ENCODE measurements around the gene TRUB2.

TRUB2 gene

DNA sequence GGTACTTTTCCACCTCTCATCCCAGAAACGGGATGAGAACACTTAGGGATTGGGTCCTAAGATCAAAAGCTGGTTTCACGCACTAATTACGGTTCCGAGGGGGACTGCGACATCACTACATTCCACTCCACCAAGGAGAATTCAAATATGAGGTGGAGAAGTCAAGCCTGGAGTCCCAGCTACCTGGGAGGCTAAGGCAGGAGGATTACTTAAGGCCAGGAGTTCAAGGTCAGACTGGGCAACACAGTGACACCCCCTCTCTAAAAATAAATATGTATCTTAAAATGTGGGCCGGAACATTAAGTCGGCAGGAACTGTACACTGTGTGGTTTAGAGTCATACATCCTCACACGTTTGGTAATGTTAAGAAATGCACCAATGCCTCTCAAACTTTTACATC lies 48.0 kb downstream of the TRUB2 start:
- no peak for DNase-seq (ENCODE audit: low read depth in 1 of 2, low spot score in 1 of 2)

DNA sequence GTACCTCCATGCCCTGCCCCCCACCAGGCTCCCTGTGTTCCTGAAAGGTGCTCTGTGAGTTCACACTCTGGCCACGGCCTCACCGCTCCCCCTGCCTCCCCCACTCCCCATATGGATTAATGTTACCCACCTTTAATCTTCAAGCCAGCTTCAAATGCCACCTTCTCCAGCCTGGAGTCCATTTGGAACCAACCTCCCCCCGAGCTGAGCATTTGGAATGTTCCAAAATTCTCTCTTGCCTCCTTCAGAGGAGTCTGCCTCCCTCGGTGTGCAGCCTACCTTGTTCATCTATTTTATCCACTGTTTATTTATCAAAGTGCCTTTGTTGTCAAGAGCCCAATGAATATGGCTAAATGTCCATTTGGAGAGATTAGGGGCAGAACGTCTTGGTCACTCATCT lies 50.7 kb downstream of the TRUB2 start:
- DNase-seq (ENCODE audit: low read depth in 1 of 2, low spot score in 1 of 2): no peak

DNA sequence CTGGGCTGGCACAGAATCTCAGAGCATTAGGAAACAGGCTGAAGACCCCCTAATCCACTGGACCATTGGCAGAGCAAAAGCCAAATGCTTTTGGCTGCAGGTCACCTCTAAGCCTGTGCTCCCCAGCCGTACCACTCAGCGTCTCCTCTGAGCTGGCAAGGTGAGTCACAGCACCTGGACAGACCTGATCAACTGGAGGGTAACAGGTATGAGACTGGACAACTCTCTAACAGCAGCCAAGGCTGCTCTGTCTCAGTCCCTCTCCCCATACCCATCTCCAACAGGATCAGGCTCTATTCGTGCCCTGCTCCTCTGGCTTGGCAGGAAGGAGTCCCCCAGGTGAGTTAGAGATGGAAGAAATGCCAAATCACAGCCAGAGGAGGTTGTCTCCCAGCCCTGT lies 51.1 kb downstream of the TRUB2 start:
- DNase-seq (ENCODE audit: low read depth in 1 of 2, low spot score in 1 of 2): no peak

DNA sequence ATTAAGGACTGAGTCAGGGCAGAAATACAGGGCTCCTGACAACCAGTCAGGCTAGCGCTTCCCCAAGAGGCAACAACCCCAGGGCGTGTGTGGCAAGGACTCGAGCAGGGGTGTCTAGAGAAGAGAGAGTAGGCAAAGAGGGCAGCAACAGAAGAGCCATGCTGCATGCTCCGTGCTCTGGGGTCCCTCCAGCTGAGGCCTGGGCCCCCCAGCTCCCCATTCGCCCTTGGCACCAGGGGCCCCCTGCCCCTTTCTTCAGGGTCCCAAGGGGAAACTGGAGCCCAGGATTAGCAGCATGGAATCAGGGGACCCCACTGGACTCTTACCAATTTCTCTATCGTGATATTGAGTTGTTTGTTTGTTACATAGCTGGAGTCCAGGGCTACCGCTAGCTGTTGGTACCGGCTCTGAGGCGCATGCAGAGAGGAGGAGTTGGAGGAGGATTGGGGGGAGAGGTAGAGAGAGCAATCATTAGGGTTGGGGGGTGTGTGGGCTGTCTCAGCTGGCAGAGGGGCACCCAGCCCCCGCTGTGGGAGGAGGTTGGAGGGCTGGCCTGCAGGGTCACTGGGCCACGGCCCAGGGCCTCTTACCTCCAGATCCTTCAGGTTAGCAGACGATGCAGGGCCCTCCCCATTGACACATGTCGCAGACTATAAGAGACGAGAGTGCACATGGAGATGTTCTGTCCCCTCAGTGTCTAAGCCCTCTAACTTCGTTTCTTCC lies 55.2 kb downstream of the TRUB2 start:
- DNase-seq (ENCODE audit: low read depth in 1 of 2, low spot score in 1 of 2): no peak

DNA sequence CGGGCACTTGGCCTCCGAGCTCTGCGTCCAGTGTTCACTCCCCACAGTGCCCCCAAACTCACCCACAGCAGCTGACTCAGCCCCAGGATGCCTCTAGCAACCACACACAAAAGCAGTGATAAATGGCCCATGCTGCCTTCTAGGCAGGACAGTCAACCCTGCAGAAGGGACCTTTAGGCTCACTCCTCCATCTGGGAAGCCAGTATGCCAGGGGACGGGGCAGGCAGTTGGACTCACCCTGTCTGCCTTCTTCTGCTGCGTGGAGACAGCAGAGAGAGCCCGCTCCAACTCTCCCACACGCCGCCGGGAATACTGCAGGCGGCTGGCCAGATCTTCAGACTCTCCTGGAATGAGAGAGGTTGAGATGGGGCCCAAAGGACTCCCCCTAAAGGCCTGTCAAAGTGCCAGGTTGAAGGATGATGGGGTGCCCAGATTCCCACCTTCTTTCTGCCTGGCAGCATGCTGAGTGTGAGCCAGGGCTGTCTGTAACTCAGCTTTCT lies 56.8 kb downstream of the TRUB2 start:
- no peak for DNase-seq (ENCODE audit: low read depth in 1 of 2, low spot score in 1 of 2)

DNA sequence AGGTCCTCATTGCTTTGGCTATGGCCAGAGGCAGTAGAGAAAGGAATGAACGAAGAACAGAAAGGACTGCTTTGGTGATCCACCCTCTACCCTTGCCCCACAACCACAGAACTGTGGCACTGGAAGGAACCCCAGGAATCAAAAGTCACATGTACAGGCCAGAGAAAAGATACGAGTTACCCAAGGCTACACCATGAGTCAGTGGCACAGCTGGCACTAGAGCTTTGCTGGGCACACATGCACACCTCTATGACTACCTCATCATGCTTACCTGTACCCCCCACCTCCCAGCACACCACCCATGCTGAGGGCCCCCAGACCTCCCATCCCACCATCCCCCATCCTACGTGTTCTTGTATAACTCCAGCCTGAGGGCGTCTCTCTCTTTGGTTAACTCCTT lies 59.6 kb downstream of the TRUB2 start:
- no peak for DNase-seq (ENCODE audit: low read depth in 1 of 2, low spot score in 1 of 2)

DNA sequence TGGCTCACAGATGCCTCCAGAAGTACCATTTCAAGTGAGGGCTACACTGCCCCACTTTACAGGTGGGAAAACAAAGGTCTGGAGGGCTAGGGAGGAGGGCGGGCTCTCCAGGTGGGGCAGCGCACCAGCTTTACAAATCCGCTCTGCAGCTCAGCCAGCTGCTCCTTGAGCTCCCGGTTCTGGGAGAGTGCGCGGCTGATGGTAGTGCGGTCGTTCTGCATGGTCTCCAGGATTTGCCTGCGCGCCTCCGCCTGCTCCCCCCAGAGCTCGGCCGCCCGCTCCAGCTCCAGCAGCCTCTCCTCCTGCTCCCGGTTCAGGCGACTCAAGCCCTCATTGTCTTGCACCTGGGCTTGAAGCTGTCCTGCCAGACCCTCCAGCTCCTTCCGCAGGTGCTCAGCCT lies 61.9 kb downstream of the TRUB2 start:
- DNase-seq (ENCODE audit: low read depth in 1 of 2, low spot score in 1 of 2): no peak

DNA sequence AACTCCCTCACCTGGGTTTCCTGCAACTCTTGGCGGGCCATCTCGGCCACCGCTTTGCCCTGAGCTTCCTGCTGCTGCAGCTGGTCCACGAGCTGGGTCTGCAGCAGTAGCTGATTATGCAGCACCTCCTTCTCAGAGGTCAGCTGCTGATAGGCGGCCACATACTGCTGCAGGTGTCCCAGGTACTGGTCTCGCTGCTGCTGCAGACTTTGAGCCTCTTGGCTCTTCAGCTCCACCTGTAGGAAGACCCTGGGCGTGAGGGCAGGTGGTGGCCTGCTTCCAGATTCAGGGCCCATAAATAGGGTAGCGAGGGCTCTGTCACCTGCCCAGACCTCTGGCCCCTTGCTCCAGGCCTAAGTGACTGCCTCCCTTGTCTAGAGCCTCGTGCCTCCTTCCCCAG lies 63.1 kb downstream of the TRUB2 start:
- DNase-seq (ENCODE audit: low read depth in 1 of 2, low spot score in 1 of 2): no peak

DNA sequence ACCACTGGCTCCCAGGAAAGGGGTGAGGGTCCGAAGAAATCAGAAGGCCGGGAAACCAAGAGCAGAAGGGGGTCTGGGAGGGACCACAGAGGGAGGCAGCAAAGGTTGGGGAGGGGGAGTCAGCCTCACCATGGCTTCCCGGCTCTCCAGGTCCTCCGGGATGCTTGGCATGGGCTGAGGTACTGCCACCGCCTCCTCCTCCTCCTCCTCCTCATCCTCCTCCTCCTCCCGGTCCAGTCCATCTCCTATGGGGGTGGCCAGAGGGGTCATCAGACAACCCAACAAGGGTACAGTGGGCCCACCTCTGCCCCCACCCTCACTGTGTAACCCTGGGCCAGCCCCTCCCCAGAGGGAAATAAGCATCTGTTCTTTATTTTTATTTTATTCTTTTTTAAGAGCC lies 63.9 kb downstream of the TRUB2 start:
- no peak for DNase-seq (ENCODE audit: low read depth in 1 of 2, low spot score in 1 of 2)

DNA sequence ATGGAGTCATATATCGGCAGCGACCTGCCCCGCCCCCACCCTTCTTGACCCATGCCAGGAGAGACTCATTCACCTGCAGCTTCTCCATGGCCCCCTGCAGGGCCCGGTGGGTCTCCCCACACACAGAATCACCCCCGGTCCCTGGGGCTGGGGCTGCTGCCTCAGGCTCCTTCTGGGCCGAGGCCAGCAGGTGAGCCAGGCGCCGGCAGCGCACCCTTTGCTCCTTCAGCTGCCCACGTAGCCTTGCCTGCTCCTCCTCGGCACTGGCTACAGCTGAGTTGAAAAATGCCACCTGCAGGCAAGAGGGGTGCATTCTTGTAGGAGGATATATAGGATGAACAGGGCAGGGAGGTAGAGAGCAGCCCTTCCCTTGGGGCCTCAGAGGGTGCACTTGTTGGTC lies 64.3 kb downstream of the TRUB2 start:
- no peak for DNase-seq (ENCODE audit: low read depth in 1 of 2, low spot score in 1 of 2)

DNA sequence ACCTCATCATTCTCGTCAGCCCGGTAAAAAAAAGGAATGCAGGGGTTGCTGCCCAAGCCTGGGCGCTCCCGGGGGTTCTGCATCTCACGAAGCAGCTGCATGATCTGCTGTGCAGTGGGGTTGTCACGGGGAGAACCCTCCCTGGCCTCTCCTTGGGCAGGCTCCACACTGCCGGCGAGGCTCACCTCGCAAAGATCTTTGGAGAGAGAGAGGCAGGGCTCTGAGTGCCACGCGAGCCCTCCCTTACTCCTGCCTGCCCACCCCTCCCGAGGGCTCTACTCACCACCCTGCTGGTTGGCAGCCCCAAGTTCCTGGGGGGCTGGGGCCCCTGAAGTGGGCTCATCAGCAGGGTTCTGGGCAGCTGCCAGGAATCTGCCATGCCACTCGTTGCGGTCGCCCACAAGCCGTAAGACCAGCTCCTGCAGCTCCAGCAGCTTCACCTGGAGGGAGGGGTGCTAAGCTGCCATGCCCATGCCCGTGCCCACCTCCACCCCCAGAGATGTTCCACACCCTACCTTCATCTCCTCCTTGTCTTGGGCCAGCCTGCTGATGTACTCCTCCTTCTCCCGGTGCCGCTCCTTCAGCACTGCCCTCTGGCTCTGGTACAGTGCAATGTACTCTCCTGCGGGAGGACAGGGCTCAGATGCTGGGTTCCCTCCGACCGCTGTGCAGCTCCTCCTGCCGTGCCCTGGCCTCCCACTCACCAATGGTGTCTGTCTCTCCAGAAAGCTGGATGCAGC lies 65.0 kb downstream of the TRUB2 start:
- DNase-seq (ENCODE audit: low read depth in 1 of 2, low spot score in 1 of 2): no peak

Measured in activated T-helper 1 cell treated with anti-CD3 and anti-CD28 coated beads, Interleukin-2, amount 50 U/mL, for 16 hours (primary cell).